SK-N-SH (cell line): Measurements from ENCODE around the gene ZCCHC17. TPM values are rescaled to one million over a fixed set of nuclear protein-coding genes. Genes with fewer than 3 reads are reported as not detected.

Source experiments
- CTCF ChIA-PET: fragments of 300-600, 350-600 bp; formaldehyde crosslinking; extraction: SDS; loops from one replicate; lab custom pipeline; 2021; lab: Yijun Ruan, JAX
- POLR2A ChIA-PET: fragments of 350-600 bp; sonication (Branson Sonifier 250); formaldehyde crosslinking; extraction: SDS; loops from one replicate; lab custom pipeline; 2020; ENCODE audit warnings: antibody characterized with exemption, inconsistent platforms; lab: Yijun Ruan, JAX
- DNase-seq: peaks from one replicate; pipeline ENCODE4 v3.0.0; 2012
- H2AFZ ChIP-seq: fragments of 200-600 bp; sonication (generic); 2 replicates; pipeline ENCODE4 v1.8.1; 2016; ENCODE audit warnings: antibody characterized with exemption, mild to moderate bottlenecking, low read depth
- H3F3A ChIP-seq: fragments of 200-600 bp; sonication (generic); replicated peaks from 2 replicates; pipeline ENCODE3; 2016; ENCODE audit warnings: antibody characterized with exemption, mild to moderate bottlenecking; ENCODE audit not compliant: insufficient read depth
- H3K27ac ChIP-seq, 2 experiments: fragments of 200-500 bp in 1 of 2; fragments of 200-600 bp in 1 of 2; sonication (Bioruptor generic) in 1 of 2; sonication (generic), shearing (Covaris generic) in 1 of 2; 2 replicates each; pipeline versions ENCODE4 v1.5.1 to v1.6.1; 2014 to 2016; ENCODE audit warnings: low read depth in 2 of 2, inconsistent platforms in 1 of 2, low read length in 1 of 2, mild to moderate bottlenecking in 1 of 2, mixed read lengths in 1 of 2
- H3K27me3 ChIP-seq: fragments of 200-600 bp; sonication (generic), shearing (Covaris generic); 2 replicates; pipeline ENCODE4 v1.6.1; 2016; ENCODE audit warnings: mixed run types; ENCODE audit not compliant: insufficient read depth
- H3K36me3 ChIP-seq, 2 experiments: fragments of 200-500 bp in 1 of 2; fragments of 200-600 bp in 1 of 2; sonication (Bioruptor generic) in 1 of 2; sonication (generic) in 1 of 2; replicated peaks in 1 of 2; 2 replicates each; pipeline versions ENCODE3 to v1.5.1; 2014 to 2016; ENCODE audit warnings: low read length in 1 of 2, mild to moderate bottlenecking in 1 of 2; ENCODE audit not compliant: insufficient read depth in 2 of 2, control insufficient read depth in 1 of 2
- H3K4me1 ChIP-seq, 2 experiments: fragments of 200-500 bp in 1 of 2; fragments of 200-600 bp in 1 of 2; sonication (Bioruptor generic) in 1 of 2; sonication (generic), shearing (Covaris generic) in 1 of 2; 2 replicates each; pipeline versions ENCODE4 v1.5.1 to v1.6.1; 2014 to 2016; ENCODE audit warnings: low read depth in 1 of 2, low read length in 1 of 2, mixed run types in 1 of 2; ENCODE audit not compliant: insufficient read depth in 2 of 2, control insufficient read depth in 1 of 2
- H3K4me2 ChIP-seq: fragments of 200-600 bp; sonication (generic), shearing (Covaris generic); 2 replicates; pipeline ENCODE4 v1.6.1; 2017; ENCODE audit warnings: mixed run types
- H3K4me3 ChIP-seq, 2 experiments: fragments of 200-500 bp in 1 of 2; fragments of 200-600 bp in 1 of 2; sonication (Bioruptor generic) in 1 of 2; sonication (generic), shearing (Covaris generic) in 1 of 2; 2 replicates each; pipeline versions ENCODE4 v1.5.1 to v1.8.1; 2014 to 2016; ENCODE audit warnings: low read depth in 2 of 2, inconsistent platforms in 1 of 2, low read length in 1 of 2, mild to moderate bottlenecking in 1 of 2, mixed read lengths in 1 of 2, moderate library complexity in 1 of 2
- H3K79me2 ChIP-seq: fragments of 200-600 bp; sonication (generic); 2 replicates; pipeline ENCODE4 v1.8.1; 2017; ENCODE audit warnings: mild to moderate bottlenecking; ENCODE audit not compliant: insufficient read depth
- H3K9ac ChIP-seq: fragments of 200-600 bp; sonication (generic); 2 replicates; pipeline ENCODE4 v1.6.1; 2017; ENCODE audit warnings: mixed run types
- H3K9me2 ChIP-seq: fragments of 200-600 bp; sonication (generic); 2 replicates; pipeline ENCODE4 v1.6.1; 2017; ENCODE audit warnings: mixed run types
- H3K9me3 ChIP-seq: fragments of 200-600 bp; sonication (generic); 2 replicates; pipeline ENCODE4 v1.6.1; 2017; ENCODE audit warnings: mixed run types, mild to moderate bottlenecking, moderate library complexity
- H4K20me1 ChIP-seq: fragments of 200-600 bp; sonication (generic); 2 replicates; pipeline ENCODE4 v1.6.1; 2017; ENCODE audit warnings: mild to moderate bottlenecking, mixed run types; ENCODE audit not compliant: insufficient read depth
- CHD2 ChIP-seq: fragments of 150-350 bp; IDR thresholded peaks from 2 replicates; pipeline ENCODE4 v1.6.1; 2018; ENCODE audit warnings: low read length; ENCODE audit not compliant: partially characterized antibody
- ELF1 ChIP-seq: IDR thresholded peaks from 2 replicates; pipeline ENCODE4 v1.4.0; 2012
- EP300 ChIP-seq, 2 experiments: IDR thresholded peaks; 2 replicates each; pipeline versions ENCODE4 v1.4.0 to v1.6.1; 2012; ENCODE audit warnings: borderline replicate concordance in 1 of 2, low read depth in 1 of 2, low read length in 1 of 2
- EZH2phosphoT487 ChIP-seq: fragments of 200-600 bp; sonication (generic); IDR thresholded peaks from 2 replicates; pipeline ENCODE4 v1.6.1; 2017; ENCODE audit warnings: low read depth, mixed run types, mild to moderate bottlenecking, antibody characterized with exemption, moderate library complexity, borderline replicate concordance
- FOSL2 ChIP-seq: IDR thresholded peaks from 2 replicates; pipeline ENCODE4 v1.4.0; 2012; ENCODE audit warnings: low read depth, mild to moderate bottlenecking, moderate library complexity, borderline replicate concordance
- FOXJ3 ChIP-seq: sonication (generic); formaldehyde crosslinking; IDR thresholded peaks from 2 replicates; pipeline ENCODE4 v1.5.1; 2020; ENCODE audit warnings: mild to moderate bottlenecking, missing genetic modification reagents
- GATA2 ChIP-seq: sonication (generic); formaldehyde crosslinking; IDR thresholded peaks from 2 replicates; pipeline ENCODE4 v1.5.0; 2020; ENCODE audit warnings: mild to moderate bottlenecking, missing genetic modification reagents
- MEF2A ChIP-seq: IDR thresholded peaks from 2 replicates; pipeline ENCODE4 v1.4.0; 2012; ENCODE audit warnings: low read depth, borderline replicate concordance
- NFIC ChIP-seq: IDR thresholded peaks from 2 replicates; pipeline ENCODE4 v1.4.0; 2012; ENCODE audit warnings: borderline replicate concordance
- NRF1 ChIP-seq: IDR thresholded peaks from 2 replicates; pipeline ENCODE4 v1.6.1; 2012; ENCODE audit warnings: low read depth, mild to moderate bottlenecking, low read length
- POLR2AphosphoS5 ChIP-seq: IDR thresholded peaks from 2 replicates; pipeline ENCODE4 v1.6.1; 2012; ENCODE audit warnings: low read depth, low read length
- RAD21 ChIP-seq: IDR thresholded peaks from 2 replicates; pipeline ENCODE4 v1.6.1; 2012; ENCODE audit warnings: mild to moderate bottlenecking, low read length
- RCOR1 ChIP-seq: fragments of 150-350 bp; IDR thresholded peaks from 2 replicates; pipeline ENCODE4 v1.6.1; 2017; ENCODE audit warnings: antibody characterized with exemption, low read length
- RFX5 ChIP-seq: IDR thresholded peaks from 2 replicates; pipeline ENCODE4 v1.6.1; 2012; ENCODE audit warnings: mild to moderate bottlenecking, improper control_type of control experiment, low read length
- RXRA ChIP-seq: IDR thresholded peaks from 2 replicates; pipeline ENCODE4 v1.4.0; 2012; ENCODE audit warnings: low read depth, mild to moderate bottlenecking, borderline replicate concordance
- SIN3A ChIP-seq: IDR thresholded peaks from 2 replicates; pipeline ENCODE4 v1.6.1; 2012; ENCODE audit warnings: low read depth, mild to moderate bottlenecking, low read length, moderate library complexity, borderline replicate concordance
- TAF1 ChIP-seq: IDR thresholded peaks from 2 replicates; pipeline ENCODE4 v1.6.1; 2012; ENCODE audit warnings: low read depth, mild to moderate bottlenecking, low read length, moderate library complexity, borderline replicate concordance
- TEAD4 ChIP-seq: IDR thresholded peaks from 2 replicates; pipeline ENCODE4 v1.4.0; 2012; ENCODE audit warnings: mild to moderate bottlenecking, borderline replicate concordance; ENCODE audit not compliant: insufficient read depth
- USF2 ChIP-seq: fragments of 150-350 bp; IDR thresholded peaks from 2 replicates; pipeline ENCODE4 v1.6.1; 2017; ENCODE audit warnings: antibody characterized with exemption, low read length, low read depth, borderline replicate concordance
- YY1 ChIP-seq: IDR thresholded peaks from 2 replicates; pipeline ENCODE4 v1.4.0; 2012; ENCODE audit warnings: low read depth, mild to moderate bottlenecking
- WGBS: methylation state at CpG from one replicate; pipeline ENCODE4 v1.1.6; 2017; ENCODE audit warnings: low lambda C conversion rate; 5-methylcytosine and 5-hydroxymethylcytosine counted together
- polyA plus RNA-seq, 3 experiments: library from polyadenylated mRNA; depleted of rRNA; stranded (reverse); fragments of >200 nt; gene quantifications; 2 replicates each; pipeline ENCODE4 v1.2.3, GENCODE V29; 2012

Gene ZCCHC17
- polyA plus RNA-seq, 1 of the 3 experiments (the other 2 are of a cell fraction): 25.8 TPM

GRCh38 chr1:31405578-31406245 is 108.9 kb downstream of the ZCCHC17 start:
- Histone ChIP-seq H2AFZ (no peak overlapping the region), H3K9me3 (no peaks in the 10 kb centered on the region), H3K4me1 (no peaks in the 10 kb centered on the region), H3K4me3 (no peak overlapping the region), H4K20me1 (no peaks in the 10 kb centered on the region), H3K4me2 (no peak overlapping the region), H3K9me2 (no peaks in the 10 kb centered on the region), H3F3A (no peaks in the 10 kb centered on the region), H3K79me2 (no peaks in the 10 kb centered on the region), H3K9ac (no peak overlapping the region), H3K27ac (no peak overlapping the region), H3K27me3 (no peaks in the 10 kb centered on the region), H3K36me3 (no peaks in the 10 kb centered on the region)
- POLR2A ChIA-PET: no interaction called here
- CTCF ChIA-PET: interaction anchor here (0.9 to 3.2 kb wide), 6 partner anchors 11 to 222 kb away, joined by 3 to 33 read pairs (median 4); no protein-coding TSS in a partner anchor
- WGBS: 78% methylated on average over 4 of the region's 6 CpGs
- TF ChIP-seq FOSL2 (no peak), ELF1 (no peak), EP300 (IDR thresholded peaks at IDR 0.05; ENCODE audit: borderline replicate concordance in 1 of 2, low read depth in 1 of 2, low read length in 1 of 2) (no peak), RXRA (no peak), RAD21 (no peak), SIN3A (no peak), TEAD4 (no peak), EZH2phosphoT487 (no peak), NFIC (no peak), USF2 (no peak), NRF1 (no peak), POLR2AphosphoS5 (no peak), TAF1 (no peak), MEF2A (no peak), RFX5 (no peak), CHD2 (no peak), GATA2 (CRISPR knock-in tag) (no peak)
- DNase-seq: no peak

GRCh38 chr1:31407029-31407626 is 110.3 kb downstream of the ZCCHC17 start:
- 80% methylated on average over 11 of the region's 18 CpGs for WGBS
- Histone ChIP-seq H3K27ac (no peak overlapping the region), H3K27me3 (no peaks in the 10 kb centered on the region), H3K9me2 (no peaks in the 10 kb centered on the region), H3K9me3 (no peaks in the 10 kb centered on the region), H3K4me3 (no peak overlapping the region), H3K4me2 (no peak overlapping the region), H3K9ac (no peak overlapping the region), H2AFZ (no peak overlapping the region), H3K36me3 (no peaks in the 10 kb centered on the region), H3K79me2 (no peaks in the 10 kb centered on the region), H3F3A (peaks cover 2% of the 10 kb centered on the region), H4K20me1 (no peaks in the 10 kb centered on the region), H3K4me1 (no peaks in the 10 kb centered on the region)
- no peak for DNase-seq
- ChIA-PET CTCF (interaction anchor here (2.6 to 3.2 kb wide), 2 partner anchors 13 to 15 kb away, joined by 18 to 33 read pairs; no protein-coding TSS in a partner anchor), POLR2A (no interaction called here)
- no peak for TF ChIP-seq RAD21
- no peak for TF ChIP-seq FOSL2
- no peak for TF ChIP-seq YY1
- no peak for TF ChIP-seq FOXJ3
- no peak for TF ChIP-seq MEF2A
- no peak for TF ChIP-seq RCOR1
